A549 (cell line): ENCODE results near the gene TRAK1.

ENCODE experiments used
- BHLHE40 ChIP-seq: IDR thresholded peaks from 2 replicates; pipeline ENCODE4 v1.6.1; 2012; ENCODE audit warnings: low read depth, low read length, inconsistent platforms
- CEBPB ChIP-seq, 2 experiments: fragments of >200 bp in 1 of 2; sonication (Bioruptor Twin) in 1 of 2; formaldehyde crosslinking in 1 of 2; IDR thresholded peaks; 2 replicates each; pipeline ENCODE4 v1.6.1; 2012 to 2016
- ESRRA ChIP-seq: fragments of 150-350 bp; IDR thresholded peaks from 2 replicates; pipeline ENCODE4 v1.6.1; 2014; ENCODE audit warnings: mild to moderate bottlenecking, low read length, borderline replicate concordance
- JUN ChIP-seq, 2 experiments: fragments of >200 bp; sonication (Bioruptor Twin); formaldehyde crosslinking; IDR thresholded peaks; 2 replicates in 1 of 2; 3 replicates in 1 of 2; pipeline ENCODE4 v1.6.1; 2016 to 2017
- MYC ChIP-seq: IDR thresholded peaks from 2 replicates; pipeline ENCODE4 v1.6.1; 2012; ENCODE audit warnings: mild to moderate bottlenecking, inconsistent platforms, low read length, improper control_type of control experiment, borderline replicate concordance
- POLR2A ChIP-seq: IDR thresholded peaks from 2 replicates; pipeline ENCODE4 v1.6.1; 2012; ENCODE audit warnings: mild to moderate bottlenecking, low read length
- RAD21 ChIP-seq, 2 experiments: fragments of >200 bp in 1 of 2; sonication (Bioruptor Twin) in 1 of 2; formaldehyde crosslinking in 1 of 2; IDR thresholded peaks in 1 of 2; conservative IDR thresholded peaks in 1 of 2; 2 replicates in 1 of 2; 3 replicates in 1 of 2; pipeline ENCODE4 v1.6.1; 2012 to 2018; ENCODE audit warnings: inconsistent platforms in 1 of 2
- RARB ChIP-seq: fragments of 250-450 bp; sonication (Bioruptor Pico); IDR thresholded peaks from 2 replicates; pipeline ENCODE4 v1.8.0; 2021; ENCODE audit warnings: mild to moderate bottlenecking, moderate library complexity
- RCOR1 ChIP-seq: fragments of 150-350 bp; IDR thresholded peaks from 2 replicates; pipeline ENCODE4 v1.6.1; 2014; ENCODE audit warnings: antibody characterized with exemption, low read length, low read depth
- TF ChIP-seq, protein P1 (sequence below): fragments of >200 bp; sonication (Bioruptor Twin); formaldehyde crosslinking; IDR thresholded peaks from 3 replicates; pipeline ENCODE4 v1.5.1; 2016
- TF ChIP-seq, protein P2 (sequence below): fragments of 150-350 bp; IDR thresholded peaks from 2 replicates; pipeline ENCODE4 v1.6.1; 2014; ENCODE audit warnings: low read depth, mild to moderate bottlenecking, low read length
- TF ChIP-seq, protein P3 (sequence below): fragments of 450-650 bp; IDR thresholded peaks from 2 replicates; pipeline ENCODE4 v1.6.1; 2014; ENCODE audit warnings: antibody characterized with exemption

DNA sequence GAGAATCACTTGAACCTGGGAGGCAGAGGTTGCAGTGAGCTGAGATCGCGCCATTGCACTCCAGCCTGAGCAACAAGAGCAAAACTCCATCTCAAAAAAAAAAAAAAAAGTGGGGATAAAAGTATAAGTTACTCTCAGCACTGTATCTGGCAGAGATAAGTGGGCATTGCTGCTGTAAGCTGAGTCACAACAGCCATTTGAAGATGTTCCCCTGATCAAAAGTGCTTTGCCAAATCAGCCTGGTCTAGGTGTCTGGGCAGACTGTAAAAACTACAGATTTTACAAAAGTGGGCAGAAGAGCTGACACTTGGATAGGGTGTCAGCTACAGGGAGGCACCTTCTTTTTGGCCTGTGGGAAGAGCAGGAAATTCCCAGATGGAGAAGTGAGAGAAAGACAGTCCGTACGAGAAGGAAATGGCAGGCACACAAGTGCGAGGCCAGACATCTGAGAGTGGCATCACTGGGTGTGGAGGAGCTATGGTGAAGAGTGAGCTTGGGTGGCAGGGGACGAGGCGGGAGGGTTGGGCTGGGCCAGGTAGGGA lies 78.5 kb downstream of the TRAK1 start:
- no peak for TF ChIP-seq CEBPB (IDR thresholded peaks at IDR 0.05)
- TF ChIP-seq, protein P1, sequence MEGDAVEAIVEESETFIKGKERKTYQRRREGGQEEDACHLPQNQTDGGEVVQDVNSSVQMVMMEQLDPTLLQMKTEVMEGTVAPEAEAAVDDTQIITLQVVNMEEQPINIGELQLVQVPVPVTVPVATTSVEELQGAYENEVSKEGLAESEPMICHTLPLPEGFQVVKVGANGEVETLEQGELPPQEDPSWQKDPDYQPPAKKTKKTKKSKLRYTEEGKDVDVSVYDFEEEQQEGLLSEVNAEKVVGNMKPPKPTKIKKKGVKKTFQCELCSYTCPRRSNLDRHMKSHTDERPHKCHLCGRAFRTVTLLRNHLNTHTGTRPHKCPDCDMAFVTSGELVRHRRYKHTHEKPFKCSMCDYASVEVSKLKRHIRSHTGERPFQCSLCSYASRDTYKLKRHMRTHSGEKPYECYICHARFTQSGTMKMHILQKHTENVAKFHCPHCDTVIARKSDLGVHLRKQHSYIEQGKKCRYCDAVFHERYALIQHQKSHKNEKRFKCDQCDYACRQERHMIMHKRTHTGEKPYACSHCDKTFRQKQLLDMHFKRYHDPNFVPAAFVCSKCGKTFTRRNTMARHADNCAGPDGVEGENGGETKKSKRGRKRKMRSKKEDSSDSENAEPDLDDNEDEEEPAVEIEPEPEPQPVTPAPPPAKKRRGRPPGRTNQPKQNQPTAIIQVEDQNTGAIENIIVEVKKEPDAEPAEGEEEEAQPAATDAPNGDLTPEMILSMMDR, result no peak
- no peak for TF ChIP-seq POLR2A
- no peak for TF ChIP-seq JUN (IDR thresholded peaks at IDR 0.05)
- TF ChIP-seq RARB (CRISPR knock-in tag), result no peak
- TF ChIP-seq BHLHE40, result no peak
- no peak for TF ChIP-seq MYC
- TF ChIP-seq RAD21 (conservative IDR thresholded peaks at IDR 0.05 in 1 of 2, IDR thresholded peaks at IDR 0.05 in 1 of 2), result no peak
- TF ChIP-seq, protein P2, sequence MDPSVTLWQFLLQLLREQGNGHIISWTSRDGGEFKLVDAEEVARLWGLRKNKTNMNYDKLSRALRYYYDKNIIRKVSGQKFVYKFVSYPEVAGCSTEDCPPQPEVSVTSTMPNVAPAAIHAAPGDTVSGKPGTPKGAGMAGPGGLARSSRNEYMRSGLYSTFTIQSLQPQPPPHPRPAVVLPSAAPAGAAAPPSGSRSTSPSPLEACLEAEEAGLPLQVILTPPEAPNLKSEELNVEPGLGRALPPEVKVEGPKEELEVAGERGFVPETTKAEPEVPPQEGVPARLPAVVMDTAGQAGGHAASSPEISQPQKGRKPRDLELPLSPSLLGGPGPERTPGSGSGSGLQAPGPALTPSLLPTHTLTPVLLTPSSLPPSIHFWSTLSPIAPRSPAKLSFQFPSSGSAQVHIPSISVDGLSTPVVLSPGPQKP, result no peak
- no peak for TF ChIP-seq RCOR1
- TF ChIP-seq, protein P3, sequence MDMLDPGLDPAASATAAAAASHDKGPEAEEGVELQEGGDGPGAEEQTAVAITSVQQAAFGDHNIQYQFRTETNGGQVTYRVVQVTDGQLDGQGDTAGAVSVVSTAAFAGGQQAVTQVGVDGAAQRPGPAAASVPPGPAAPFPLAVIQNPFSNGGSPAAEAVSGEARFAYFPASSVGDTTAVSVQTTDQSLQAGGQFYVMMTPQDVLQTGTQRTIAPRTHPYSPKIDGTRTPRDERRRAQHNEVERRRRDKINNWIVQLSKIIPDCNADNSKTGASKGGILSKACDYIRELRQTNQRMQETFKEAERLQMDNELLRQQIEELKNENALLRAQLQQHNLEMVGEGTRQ, result no peak
- no peak for TF ChIP-seq ESRRA
